Heart right ventricle (tissue), 16 donors: ENCODE data around the gene UTP15. TPM values are rescaled to one million over a fixed set of nuclear protein-coding genes. Genes with fewer than 3 reads are reported as not detected.

ENCODE experiments used
- ATAC-seq, 8 donors: fragments of 200-7000 bp; cut with Tn5 transposase; one replicate each; pipeline ENCODE4 v1.9.1; 2020; ENCODE audit warnings: mild to moderate bottlenecking in 8 of 8, moderate library complexity in 8 of 8, moderate number of reproducible peaks in 1 of 8
- DNase-seq, 2 donors: peaks; one replicate each; pipeline ENCODE4 v3.0.0-alpha.2; 2020
- H3K27ac ChIP-seq, 10 donors: fragments of 200-600 bp; sonication (generic) in 2 of 10; one replicate each; pipeline versions ENCODE4 v1.5.0 to v1.8.0; 2020 to 2022; ENCODE audit warnings: mild to moderate bottlenecking in 3 of 10
- H3K27me3 ChIP-seq, 7 donors: fragments of 200-600 bp; one replicate each; pipeline ENCODE4 v1.8.0; 2021 to 2022; ENCODE audit warnings: mild to moderate bottlenecking in 2 of 7
- H3K36me3 ChIP-seq, 9 donors: fragments of 200-600 bp; sonication (generic) in 1 of 9; one replicate each; pipeline versions ENCODE4 v1.5.0 to v1.8.0; 2020 to 2022; ENCODE audit warnings: mild to moderate bottlenecking in 2 of 9
- H3K4me1 ChIP-seq, 9 donors: fragments of 200-600 bp; sonication (generic) in 1 of 9; one replicate each; pipeline versions ENCODE4 v1.5.0 to v1.8.0; 2020 to 2022; ENCODE audit warnings: mild to moderate bottlenecking in 4 of 9
- H3K4me3 ChIP-seq, 10 donors: fragments of 200-600 bp; sonication (generic) in 2 of 10; one replicate each; pipeline versions ENCODE4 v1.5.0 to v1.8.0; 2020 to 2022; ENCODE audit warnings: mild to moderate bottlenecking in 7 of 10, moderate library complexity in 2 of 10
- H3K9me3 ChIP-seq, 11 donors: fragments of 200-600 bp in 10 of 11; sonication (generic) in 2 of 11; one replicate each; pipeline versions ENCODE4 v1.5.0 to v1.8.0; 2013 to 2022; ENCODE audit warnings: mild to moderate bottlenecking in 2 of 11, control low read depth in 1 of 11, moderate library complexity in 1 of 11
- CTCF ChIP-seq, 9 donors: fragments of 200-600 bp; sonication (generic) in 2 of 9; IDR thresholded peaks; one replicate each; pipeline versions ENCODE4 v1.5.0 to v1.8.0; 2021 to 2022; ENCODE audit warnings: antibody characterized with exemption in 9 of 9, mild to moderate bottlenecking in 5 of 9, moderate library complexity in 1 of 9
- WGBS, 2 donors: extraction: QIAGEN DNeasy Blood & Tissue Kit; methylation state at CpG; one replicate each; pipeline ENCODE4 v1.1.7; 2013; ENCODE audit warnings: inconsistent platforms in 1 of 2; 5-methylcytosine and 5-hydroxymethylcytosine counted together
- intact Hi-C, 10 donors: fragments of 100-400 bp; cut with DNase I; formaldehyde crosslinking; loops; one replicate each; pipeline versions ENCODE4 v1.11.1 to v1.14.2; 2022
- long read RNA-seq, 3 donors: library from polyadenylated mRNA; unstranded; transcript quantifications; one replicate each; pipeline ENCODE4 v2.0.0, GENCODE V29; 2020 to 2021
- polyA plus RNA-seq, 2 donors: library from polyadenylated mRNA; stranded (reverse); fragments of 200-250 nt; gene quantifications; one replicate each; pipeline ENCODE4 v1.2.3, GENCODE V29; 2013
- total RNA-seq, 10 donors: library from RNA; stranded (reverse); fragmentation: NEBNext Ultra II Directional in 3 of 10; extraction: Animal tissue kit (Norgen Biotek cat#: 25700) in 3 of 10; gene quantifications; one replicate each; pipeline versions ENCODE4 v1.2.1 to v1.2.4, GENCODE V29; 2021 to 2023
- donor health status: Arrhythmogenic right ventricular cardiomyopathy.
- donor health status: ischemic (EF 13 %, LVEDD 7.1; RV severe dilation, severe dysfunction).
- donor health status: healthy with polysubstance abuse.
- donor health status: DM: no; HTN: yes; CAD: no.
- donor health status: DM: no; HTN: no; CAD: no.
- donor health status: ischemic (EF 25% LVEDD 6.9; RV normal size, moderate dysfunction).
- donor health status: ischemic (EF 25% LVEDD 5.7; RV mildly dilated, moderate dysfunction).
- donor health status: healthy.
- donor health status: DM: yes; HTN: yes; CAD: no.
- donor health status: Ischemic cardiomyopathy.
- donor health status: ischemic (EF 35%, LVEDD 5.7; RV mildly dilated, moderate dysfunction).
- donor health status: nonischemic (EF 11% LVEDD 7.7; RV severe dilation, severe dysfunction).
- donor health status: DM: yes; HTN: yes; CAD: no.
- donor health status: PGD.
- donor health status: ischemic (EF 29% LVEDD 5.4; RV normal size, mild dysfunction).
- donor health status: nonischemic (EF 23%, LVEDD 6.1; RV moderate dilation, normal function).

Gene UTP15
- total RNA-seq (10 to 100 TPM in 6 of 10 donors, 1 to 10 TPM in 4; 9.1 to 15.0 (median 10.6) TPM), polyA plus RNA-seq (1 to 10 TPM; 2.6 to 3.9 TPM)
- long read RNA-seq, donor 1, transcript UTP15-201 (13 exons, 3,687 nt) = major isoform, 5 of 7 reads
- long read RNA-seq, donor 1, partial matches to known transcripts = 0 of 7 reads
- long read RNA-seq, donor 1, other reads (novel, unspliced or antisense) = 2 of 7 reads
- long read RNA-seq, donor 2, transcript UTP15-201 (13 exons, 3,687 nt) = major isoform, 6 of 8 reads
- long read RNA-seq, donor 2, partial matches to known transcripts = 0 of 8 reads
- long read RNA-seq, donor 2, other reads (novel, unspliced or antisense) = 2 of 8 reads
- long read RNA-seq, donor 3, full-length matches to known transcripts = 20 of 26 reads
- long read RNA-seq, donor 3, partial matches to known transcripts = 2 of 26 reads
- long read RNA-seq, donor 3, other reads (novel, unspliced or antisense) = 4 of 26 reads

GRCh38 chr5:73565139-73565968 lies at the start of gene UTP15, which contains the start of gene ANKRA2:
UTP15 (plus strand) TSS chr5:73565743; CDS start chr5:73567345, 1,602 bp downstream.
ANKRA2 (minus strand) TSS chr5:73565639; CDS start chr5:73562881, 2,758 bp downstream.
- H3K4me1 ChIP-seq = peaks cover 3 to 42% (median 39%) of the 10 kb centered on the region in 9 donors
- peak within 1 kb of the TSS; percentile 51 to 92 (median 77) for H3K4me3 ChIP-seq
- ATAC-seq (peak; percentile 98 to 100 (median 99)), DNase-seq (peak; percentile 99 to 100)
- peaks cover 0 to 54% (median 10%) of the 10 kb centered on the region in 9 donors for H3K36me3 ChIP-seq
- TF ChIP-seq CTCF (IDR thresholded peaks at IDR 0.05) = no peak
- H3K27ac ChIP-seq = peak within 1 kb of the TSS; percentile 48 to 98 (median 89)
- H3K27me3 ChIP-seq = no peaks in the 10 kb centered on the region
- H3K9me3 ChIP-seq = no peaks in the 10 kb centered on the region
- intact Hi-C loops = loop anchor here in 1 of 10 donors (10.0 kb wide), 1 partner anchor 1199 kb away; the partner anchor contains the start of genes GFM2 and NSA2
- 0 to 1% methylated on average over 62 of the region's 62 CpGs for whole genome bisulfite sequencing, 2 donors

GRCh38 chr5:73519531-73520283 lies 45.8 kb upstream of the UTP15 start:
- H3K27me3 ChIP-seq = peaks cover 0 to 5% (median 0%) of the 10 kb centered on the region in 7 donors
- H3K9me3 ChIP-seq = no peaks in the 10 kb centered on the region
- DNase-seq = peak; percentile 13 to 63
- intact Hi-C loops = loop anchor here in 4 of 10 donors (1.0 to 2.0 kb wide), 3 partner anchors 17 to 18 kb away; no protein-coding TSS in a partner anchor
- no peaks in the 10 kb centered on the region for H3K36me3 ChIP-seq
- TF ChIP-seq CTCF (IDR thresholded peaks at IDR 0.05) = peak; percentile 47 to 78 (median 66)
- H3K4me3 ChIP-seq = no peak overlapping the region
- H3K27ac ChIP-seq = no peak overlapping the region
- WGBS, 2 donors = 15 to 16% methylated on average over 16 of the region's 16 CpGs
- peak; percentile 76 to 95 (median 90) for ATAC-seq
- peaks cover 0 to 7% (median 0%) of the 10 kb centered on the region in 9 donors for H3K4me1 ChIP-seq

DNA sequence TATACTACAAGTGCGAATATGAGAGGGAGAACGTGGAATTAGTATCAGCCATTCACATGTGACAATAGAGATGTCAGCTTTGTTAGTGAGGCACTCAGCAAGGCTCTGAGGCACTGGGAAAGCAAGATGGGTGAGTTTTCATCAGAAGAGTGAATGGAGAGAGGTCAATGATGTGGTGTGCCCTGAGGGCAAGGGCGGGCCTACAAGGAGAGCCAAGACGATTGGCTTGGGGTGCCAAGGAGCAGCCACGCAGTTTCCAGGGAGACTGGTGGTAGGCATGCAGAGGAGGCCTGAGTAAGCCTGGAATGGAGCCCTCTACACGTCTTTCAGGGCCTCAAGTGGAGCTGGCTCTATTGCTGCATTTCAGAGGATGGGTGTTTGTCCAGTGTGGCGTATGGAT lies 42.6 kb upstream of the UTP15 start:
- H3K36me3 ChIP-seq = no peaks in the 10 kb centered on the region
- 85 to 89% methylated on average over 7 of the region's 7 CpGs for WGBS, 2 donors
- peaks cover 0 to 10% (median 0%) of the 10 kb centered on the region in 7 donors for H3K27me3 ChIP-seq
- H3K4me1 ChIP-seq = no peaks in the 10 kb centered on the region
- intact Hi-C loops = no loop called here
- ATAC-seq (no peak), DNase-seq (no peak)
- no peaks in the 10 kb centered on the region for H3K9me3 ChIP-seq
- H3K27ac ChIP-seq = no peak overlapping the region
- no peak for TF ChIP-seq CTCF (IDR thresholded peaks at IDR 0.05)
- H3K4me3 ChIP-seq = no peak overlapping the region
